T-helper 2 cell treated with Interferon-gamma antibody and Interleukin-4, amounts not matched to agents 5 μg/mL and 100 μg/mL, for 36 hours (primary cell): ENCODE data around the gene TCFL5.

Experiments used
- DNase-seq: peaks from one replicate; pipeline ENCODE4 v3.0.0; 2021; ENCODE audit warnings: low spot score
- H3K27ac Mint-ChIP-seq: one replicate; pipeline ENCODE4 v1.8.0; 2021; ENCODE audit warnings: mild to moderate bottlenecking, mixed read lengths
- H3K27me3 Mint-ChIP-seq: one replicate; pipeline ENCODE4 v1.8.0; 2021; ENCODE audit warnings: low read depth, mixed read lengths
- H3K36me3 Mint-ChIP-seq: one replicate; pipeline ENCODE4 v1.8.0; 2021; ENCODE audit warnings: low read depth, mixed read lengths
- H3K4me1 Mint-ChIP-seq: one replicate; pipeline ENCODE4 v1.8.0; 2021; ENCODE audit warnings: low read depth, mixed read lengths
- H3K4me3 Mint-ChIP-seq: one replicate; pipeline ENCODE4 v1.8.0; 2022; ENCODE audit warnings: mild to moderate bottlenecking, moderate library complexity, mixed read lengths
- H3K9me3 Mint-ChIP-seq: one replicate; pipeline ENCODE4 v1.8.0; 2021; ENCODE audit warnings: mixed read lengths

The TCFL5 gene

GRCh38 chr20:62817975-62818591, 43.5 kb downstream of the TCFL5 start:
- Mint-ChIP-seq H3K9me3 (no peaks in the 10 kb centered on the region), H3K27ac (no peak overlapping the region), H3K36me3 (no peaks in the 10 kb centered on the region), H3K27me3 (peaks cover 35% of the 10 kb centered on the region), H3K4me3 (no peak overlapping the region), H3K4me1 (no peaks in the 10 kb centered on the region)
- no peak for DNase-seq

DNA sequence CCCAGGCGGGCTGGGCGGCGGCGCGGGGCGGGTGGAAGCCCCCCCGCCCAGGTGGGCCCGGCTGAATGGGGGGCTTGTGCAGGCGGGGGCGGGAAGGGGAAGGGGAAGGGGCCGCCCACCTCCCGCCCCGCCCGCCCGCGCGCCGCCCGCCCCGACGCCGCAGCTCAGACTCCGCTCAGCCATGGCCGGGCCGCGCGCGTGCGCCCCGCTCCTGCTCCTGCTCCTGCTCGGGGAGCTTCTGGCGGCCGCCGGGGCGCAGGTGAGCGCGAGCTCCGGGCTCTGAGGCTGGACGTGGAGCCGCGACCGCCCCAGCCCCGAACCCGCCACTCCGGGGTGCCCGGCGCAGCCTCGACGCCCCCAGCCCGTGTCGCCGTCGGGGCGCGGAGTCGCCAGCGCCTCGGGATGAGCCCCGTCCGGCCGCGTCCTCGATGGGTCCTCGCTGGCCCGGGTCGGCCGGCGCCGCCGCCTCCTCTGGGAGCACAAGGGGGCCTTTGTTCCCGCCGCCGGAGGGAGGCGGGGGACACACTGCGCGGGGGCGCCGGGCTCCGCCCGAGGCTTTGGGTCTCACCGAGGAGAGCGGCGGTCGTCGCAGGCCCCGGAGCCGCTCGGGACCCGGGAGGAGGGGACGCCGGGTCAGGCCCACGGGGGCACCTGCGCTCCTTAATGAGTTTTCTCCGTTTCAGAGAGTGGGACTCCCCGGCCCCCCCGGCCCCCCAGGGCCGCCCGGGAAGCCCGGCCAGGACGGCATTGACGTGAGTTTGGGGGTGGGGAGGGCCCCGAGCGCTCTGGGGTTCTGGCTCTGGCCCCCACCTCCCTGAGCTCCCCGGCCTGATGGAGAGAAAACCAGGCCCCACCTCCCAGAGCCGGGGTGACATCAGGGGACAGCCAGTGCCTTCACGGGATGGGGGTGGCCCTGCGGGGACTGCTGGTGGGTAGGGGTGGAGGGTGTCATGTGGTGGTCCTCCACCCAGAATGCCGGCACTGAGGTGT, 44.4 kb downstream of the TCFL5 start, which contains the start of gene COL9A3:
COL9A3 (plus strand) TSS at position 167 of the 990 bp plus-strand sequence; CDS start at position 182, 15 bp downstream.
- Mint-ChIP-seq H3K36me3 (peaks cover 3% of the 10 kb centered on the region), H3K4me1 (no peaks in the 10 kb centered on the region), H3K9me3 (no peaks in the 10 kb centered on the region), H3K4me3 (no peak within 1 kb of the TSS), H3K27ac (no peak within 1 kb of the TSS), H3K27me3 (peaks cover 35% of the 10 kb centered on the region)
- no peak for DNase-seq

GRCh38 chr20:62816031-62816883, 45.4 kb downstream of the TCFL5 start:
- Mint-ChIP-seq H3K36me3 (peaks cover 6% of the 10 kb centered on the region), H3K4me1 (no peaks in the 10 kb centered on the region), H3K27me3 (peaks cover 35% of the 10 kb centered on the region), H3K4me3 (no peak overlapping the region), H3K9me3 (no peaks in the 10 kb centered on the region), H3K27ac (no peak overlapping the region)
- no peak for DNase-seq

- Mint-ChIP-seq H3K36me3 (peaks cover 8% of the 10 kb centered on the region), H3K27ac (no peak overlapping the region), H3K4me1 (no peaks in the 10 kb centered on the region), H3K4me3 (no peak overlapping the region), H3K9me3 (no peaks in the 10 kb centered on the region), H3K27me3 (peaks cover 34% of the 10 kb centered on the region)
- no peak for DNase-seq
Observed at GRCh38 chr20:62815066-62815991, 46.3 kb downstream of the TCFL5 start.

- no peaks in the 10 kb centered on the region for H3K9me3 Mint-ChIP-seq
- H3K27ac Mint-ChIP-seq, result no peak overlapping the region
- H3K27me3 Mint-ChIP-seq, result peaks cover 29% of the 10 kb centered on the region
- peaks cover 8% of the 10 kb centered on the region for H3K36me3 Mint-ChIP-seq
- DNase-seq, result no peak
- no peak overlapping the region for H3K4me3 Mint-ChIP-seq
- H3K4me1 Mint-ChIP-seq, result no peaks in the 10 kb centered on the region
Observed at GRCh38 chr20:62814709-62815065, 46.9 kb downstream of the TCFL5 start.

GRCh38 chr20:62814060-62814708, 47.4 kb downstream of the TCFL5 start:
- H3K36me3 Mint-ChIP-seq, result peaks cover 11% of the 10 kb centered on the region
- H3K4me1 Mint-ChIP-seq, result no peaks in the 10 kb centered on the region
- no peaks in the 10 kb centered on the region for H3K9me3 Mint-ChIP-seq
- H3K4me3 Mint-ChIP-seq, result no peak overlapping the region
- H3K27ac Mint-ChIP-seq, result no peak overlapping the region
- H3K27me3 Mint-ChIP-seq, result peaks cover 29% of the 10 kb centered on the region
- DNase-seq, result no peak

DNA sequence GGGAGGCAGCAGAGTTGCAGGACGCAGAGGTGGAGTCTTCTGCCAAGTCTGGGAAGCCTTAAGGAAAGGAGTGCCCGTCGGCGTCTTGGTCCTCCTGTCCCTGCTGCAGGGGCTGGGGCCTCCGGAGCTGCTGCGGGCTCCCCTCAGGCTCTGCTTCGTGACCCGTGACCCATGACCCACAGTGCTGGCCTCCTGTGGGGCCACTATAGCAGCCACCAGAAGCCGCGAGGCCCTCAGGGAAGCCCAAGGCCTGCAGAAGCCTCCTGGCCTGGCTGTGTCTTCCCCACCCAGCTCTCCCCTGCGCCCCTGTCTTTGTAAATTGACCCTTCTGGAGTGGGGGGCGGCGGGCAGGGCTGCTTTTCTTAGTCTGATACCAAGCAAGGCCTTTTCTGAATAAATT, 48.0 kb downstream of the TCFL5 start:
- Mint-ChIP-seq H3K36me3 (peaks cover 13% of the 10 kb centered on the region), H3K27ac (no peak overlapping the region), H3K4me1 (no peaks in the 10 kb centered on the region), H3K9me3 (no peaks in the 10 kb centered on the region), H3K27me3 (peaks cover 29% of the 10 kb centered on the region), H3K4me3 (no peak overlapping the region)
- DNase-seq, result no peak

- no peak for DNase-seq
- Mint-ChIP-seq H3K9me3 (no peaks in the 10 kb centered on the region), H3K4me3 (no peak overlapping the region), H3K27me3 (peaks cover 22% of the 10 kb centered on the region), H3K36me3 (peaks cover 18% of the 10 kb centered on the region), H3K4me1 (peaks cover 2% of the 10 kb centered on the region), H3K27ac (no peak overlapping the region)
Observed at GRCh38 chr20:62812907-62813200, 48.8 kb downstream of the TCFL5 start.

- Mint-ChIP-seq H3K36me3 (peaks cover 20% of the 10 kb centered on the region), H3K4me1 (peaks cover 2% of the 10 kb centered on the region), H3K27ac (no peak overlapping the region), H3K9me3 (no peaks in the 10 kb centered on the region), H3K4me3 (no peak overlapping the region), H3K27me3 (peaks cover 19% of the 10 kb centered on the region)
- DNase-seq, result no peak
Observed at GRCh38 chr20:62812181-62812906, 49.3 kb downstream of the TCFL5 start.

DNA sequence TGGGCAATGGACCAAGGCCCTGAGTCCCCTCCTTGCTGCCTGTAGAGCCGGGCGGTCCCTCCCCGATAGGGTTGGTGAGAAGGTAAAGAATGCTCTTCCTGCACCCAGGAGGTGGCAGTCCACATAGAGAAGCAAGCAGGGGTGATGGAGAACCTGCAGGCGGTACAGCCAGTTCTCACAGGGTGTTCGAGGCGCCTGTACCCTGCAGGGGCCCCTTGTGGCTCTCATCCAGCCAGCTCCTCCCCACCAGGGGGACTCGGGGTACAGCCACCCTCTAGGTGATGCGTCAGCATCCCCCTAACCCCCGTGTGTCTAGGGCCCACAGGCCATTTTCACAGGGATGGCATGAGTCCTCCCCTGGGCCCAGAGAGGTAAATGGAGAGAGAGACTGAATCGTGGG, 49.9 kb downstream of the TCFL5 start:
- H3K36me3 Mint-ChIP-seq, result peaks cover 20% of the 10 kb centered on the region
- DNase-seq, result no peak
- H3K4me1 Mint-ChIP-seq, result peaks cover 4% of the 10 kb centered on the region
- no peak overlapping the region for H3K4me3 Mint-ChIP-seq
- H3K27ac Mint-ChIP-seq, result no peak overlapping the region
- peaks cover 19% of the 10 kb centered on the region for H3K27me3 Mint-ChIP-seq
- no peaks in the 10 kb centered on the region for H3K9me3 Mint-ChIP-seq

- H3K9me3 Mint-ChIP-seq, result no peaks in the 10 kb centered on the region
- no peak for DNase-seq
- H3K27me3 Mint-ChIP-seq, result peaks cover 18% of the 10 kb centered on the region
- H3K4me3 Mint-ChIP-seq, result no peak overlapping the region
- H3K4me1 Mint-ChIP-seq, result peaks cover 8% of the 10 kb centered on the region
- no peak overlapping the region for H3K27ac Mint-ChIP-seq
- H3K36me3 Mint-ChIP-seq, result peaks cover 21% of the 10 kb centered on the region
Observed at GRCh38 chr20:62811320-62811719, 50.3 kb downstream of the TCFL5 start.
